Stimulated activated CD4-positive, alpha-beta T cell treated with anti-CD3 and anti-CD28 coated beads, Interleukin-2, amount 100 ng/mL, for 4 hours (primary cell): ENCODE results near the gene SCN4B.

ENCODE experiments used
- DNase-seq: peaks from one replicate; pipeline ENCODE4 v3.0.0-alpha.2; 2020; ENCODE audit warnings: low read depth

Gene SCN4B

DNA sequence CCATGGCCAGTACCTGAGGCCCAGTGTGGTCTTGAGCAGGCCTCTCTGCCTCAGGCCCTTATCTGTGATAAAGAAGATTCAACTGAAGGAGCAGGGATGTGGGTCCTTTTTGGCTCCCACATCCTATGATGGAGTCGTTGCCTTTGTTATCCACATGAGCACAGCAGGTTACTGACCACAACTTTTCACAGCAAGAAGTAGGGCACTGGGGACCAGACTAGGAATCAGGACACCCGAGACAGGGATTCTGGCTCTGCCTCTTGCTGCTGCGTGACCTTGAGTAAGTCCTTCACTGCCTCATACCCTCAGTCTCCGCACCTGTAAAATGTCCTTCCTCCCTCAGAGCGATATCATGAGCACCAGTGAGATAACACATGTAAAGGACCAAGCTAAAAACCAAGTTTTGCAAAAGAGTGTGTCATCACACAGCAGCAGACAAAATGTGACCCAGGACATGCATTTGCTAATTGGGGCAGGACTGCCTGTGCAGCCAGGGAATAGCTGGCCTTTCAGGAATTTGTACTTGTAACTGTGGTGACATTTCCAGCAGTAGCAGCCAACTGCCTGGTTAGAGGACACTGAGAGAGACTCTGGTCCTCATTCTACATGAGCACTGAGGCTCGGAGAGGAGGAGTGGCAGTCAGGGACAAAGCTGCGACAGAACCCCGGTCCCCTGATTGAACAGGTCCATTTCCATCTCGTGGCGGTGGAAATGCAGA, 52.6 kb downstream of the SCN4B start:
- DNase-seq, result no peak

DNA sequence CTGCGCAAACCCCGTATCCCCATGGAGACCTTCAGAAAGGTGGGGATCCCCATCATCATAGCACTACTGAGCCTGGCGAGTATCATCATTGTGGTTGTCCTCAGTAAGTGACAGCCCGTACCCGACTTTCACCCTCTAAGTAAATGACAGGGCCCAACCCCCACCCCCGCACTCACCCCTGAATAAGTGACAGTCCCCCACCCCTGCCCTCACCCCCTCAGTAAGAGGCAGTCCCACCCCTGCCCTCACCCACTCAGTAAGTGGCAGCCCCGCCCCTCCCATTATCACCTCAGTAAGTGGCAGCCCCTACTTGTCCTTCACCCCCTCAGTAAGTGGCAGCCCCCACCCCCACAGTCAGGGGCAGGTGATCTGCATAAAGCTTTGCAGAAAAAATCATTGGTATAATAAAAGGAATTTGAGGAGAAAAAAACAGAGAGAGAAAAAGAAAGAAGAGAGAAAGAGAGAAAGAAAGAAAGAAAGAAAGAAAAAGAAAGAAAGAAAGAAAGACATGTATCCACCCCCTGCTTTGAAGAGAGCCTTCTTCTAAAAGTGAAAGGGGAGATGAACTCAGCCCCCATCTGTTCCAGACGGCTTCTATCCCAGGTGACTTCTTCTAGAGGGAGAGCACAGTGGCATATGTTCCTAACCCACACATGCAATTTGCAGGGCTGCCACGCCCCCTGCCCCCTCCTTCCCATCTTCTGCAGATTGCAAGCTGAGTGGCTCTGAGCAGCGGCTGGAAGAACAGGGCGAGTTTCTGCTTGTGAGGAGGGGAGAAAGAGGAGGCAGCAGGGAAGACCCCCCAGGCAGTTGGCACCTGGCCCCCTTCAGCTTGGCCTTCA, 53.4 kb downstream of the SCN4B start:
- DNase-seq, result no peak

DNA sequence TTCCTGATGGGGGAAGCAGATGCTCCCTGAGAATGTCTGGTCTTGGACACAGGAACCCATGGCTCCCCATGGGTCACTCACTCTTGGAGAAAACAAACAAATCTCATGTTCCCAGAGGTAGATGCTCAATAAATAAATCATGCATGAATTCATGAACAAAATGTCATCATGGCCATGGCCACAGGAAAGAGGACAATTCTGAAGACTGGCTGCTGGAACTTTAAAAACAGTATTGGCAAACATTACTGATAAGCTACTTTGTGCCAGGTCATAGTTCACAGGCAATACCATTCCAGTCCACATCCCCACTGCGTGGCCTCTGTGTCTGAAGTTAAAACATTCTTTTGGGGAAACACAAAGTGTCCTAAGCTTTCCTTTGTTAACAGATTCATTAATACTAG, 56.7 kb downstream of the SCN4B start:
- DNase-seq, result no peak

DNA sequence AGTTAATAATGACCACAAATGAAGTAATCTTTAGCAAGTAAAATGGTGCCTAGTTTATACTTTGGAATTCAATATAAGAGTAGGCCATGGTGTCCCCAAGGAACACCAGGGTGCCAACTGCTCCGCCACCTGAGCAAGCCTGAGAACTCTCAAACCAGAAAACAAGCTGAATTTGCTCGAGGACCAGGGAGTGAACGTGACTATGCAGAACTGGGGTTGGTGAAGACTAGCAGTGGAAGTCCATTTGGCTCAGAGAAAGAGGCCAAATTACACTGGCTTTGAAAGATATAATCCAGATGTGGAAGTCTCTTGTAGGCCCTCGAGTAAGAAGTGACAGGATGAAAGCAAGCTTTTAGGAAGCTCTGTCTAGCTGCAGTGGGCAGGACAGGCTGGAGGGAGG, 57.1 kb downstream of the SCN4B start:
- DNase-seq, result no peak

DNA sequence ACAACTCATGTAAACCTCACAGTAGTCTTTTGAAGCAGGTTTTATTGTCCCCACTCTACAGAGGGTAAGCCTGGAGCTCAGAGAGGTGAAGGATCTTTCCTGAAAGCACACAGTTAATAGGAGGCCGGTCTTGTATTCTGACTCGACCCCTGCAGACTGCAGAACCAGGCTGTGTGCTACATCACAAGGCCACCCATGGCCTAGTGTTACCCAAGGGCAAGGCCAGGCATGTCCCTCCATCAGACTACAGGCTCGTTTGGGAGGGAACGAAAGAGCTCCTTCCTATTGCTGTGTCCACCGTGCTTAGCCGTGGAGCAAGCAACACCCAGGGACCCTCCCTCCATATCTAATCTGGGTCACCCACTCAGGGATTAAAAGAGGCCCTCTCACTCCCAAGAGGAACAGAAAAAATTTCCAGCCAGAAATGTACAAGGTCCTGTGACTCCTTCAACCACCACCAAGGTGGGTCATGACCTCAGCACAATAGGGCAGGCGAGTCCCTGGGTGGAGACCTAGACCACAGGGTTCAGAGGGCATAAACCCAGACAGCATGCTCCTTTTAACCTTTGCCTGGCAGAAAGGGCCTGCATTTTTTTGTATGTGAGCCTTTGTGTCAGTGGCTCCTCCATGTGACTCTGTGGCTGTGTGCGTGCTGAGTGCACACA, 59.6 kb downstream of the SCN4B start:
- DNase-seq, result no peak

DNA sequence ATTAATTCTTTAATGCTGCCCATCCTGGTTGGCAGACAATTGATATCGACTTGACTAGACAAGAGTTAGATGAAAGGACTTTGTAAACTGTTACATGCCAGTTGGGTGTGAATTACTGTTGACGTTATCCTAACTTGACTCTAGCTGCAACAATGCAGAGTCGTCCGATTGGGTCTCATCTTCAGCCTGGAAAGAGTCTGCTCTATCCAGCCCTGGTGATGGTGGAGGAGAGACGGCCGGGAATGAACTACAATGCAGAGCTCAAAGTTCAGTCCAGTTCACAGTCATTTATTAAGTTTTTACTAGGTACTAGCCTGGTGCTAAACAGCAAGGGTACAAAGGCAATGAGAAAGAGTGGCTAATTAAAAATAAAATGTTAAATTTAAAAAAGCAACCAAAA, 60.9 kb downstream of the SCN4B start:
- DNase-seq, result no peak

DNA sequence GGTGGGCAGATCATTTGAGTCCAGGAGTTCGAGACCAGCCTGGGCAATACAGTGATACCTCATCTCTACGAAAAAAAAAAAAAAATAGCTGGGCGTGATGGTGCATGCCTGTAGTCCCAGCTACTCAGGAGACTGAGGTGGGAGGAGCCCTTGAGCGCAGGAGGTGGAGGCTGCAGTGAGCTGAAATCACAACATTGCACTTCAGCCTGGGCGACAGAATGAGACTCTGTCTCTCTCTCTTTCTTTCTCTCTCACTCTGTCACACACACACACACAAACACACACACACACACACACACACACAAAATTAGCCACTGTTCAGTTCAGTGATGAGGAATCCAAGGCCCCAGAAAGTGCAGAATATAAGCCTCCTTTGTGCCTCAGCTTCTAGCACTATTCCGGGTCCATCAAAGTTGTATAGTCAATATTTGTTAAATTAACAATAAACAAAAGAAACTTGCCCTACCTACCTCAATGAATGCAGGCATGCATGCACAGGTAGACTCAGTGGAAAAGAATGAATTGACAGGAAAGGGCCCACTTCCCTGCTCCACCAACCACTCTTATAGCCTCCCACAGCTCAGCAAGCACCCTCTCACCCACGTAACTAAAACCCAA, 62.0 kb downstream of the SCN4B start:
- no peak for DNase-seq

DNA sequence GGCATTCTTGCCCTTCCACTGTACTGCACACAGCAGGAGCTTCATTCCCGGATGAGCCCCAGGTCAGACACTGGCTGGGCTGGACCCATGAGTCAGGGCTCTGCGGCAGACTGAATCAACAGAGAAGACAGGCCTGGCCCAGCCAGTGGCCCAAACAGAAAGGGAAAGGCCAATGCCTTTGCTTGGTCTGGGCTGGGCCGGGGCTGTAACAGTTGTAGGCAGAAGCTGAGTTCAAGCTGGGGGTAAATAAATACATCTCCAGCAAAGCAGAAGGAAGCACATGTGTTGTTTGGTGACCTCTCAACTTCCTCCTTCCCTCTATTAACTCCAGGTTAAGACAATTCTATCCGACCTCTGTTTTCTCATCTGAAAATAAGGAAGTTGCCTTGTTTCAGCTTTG, 64.1 kb downstream of the SCN4B start:
- no peak for DNase-seq

DNA sequence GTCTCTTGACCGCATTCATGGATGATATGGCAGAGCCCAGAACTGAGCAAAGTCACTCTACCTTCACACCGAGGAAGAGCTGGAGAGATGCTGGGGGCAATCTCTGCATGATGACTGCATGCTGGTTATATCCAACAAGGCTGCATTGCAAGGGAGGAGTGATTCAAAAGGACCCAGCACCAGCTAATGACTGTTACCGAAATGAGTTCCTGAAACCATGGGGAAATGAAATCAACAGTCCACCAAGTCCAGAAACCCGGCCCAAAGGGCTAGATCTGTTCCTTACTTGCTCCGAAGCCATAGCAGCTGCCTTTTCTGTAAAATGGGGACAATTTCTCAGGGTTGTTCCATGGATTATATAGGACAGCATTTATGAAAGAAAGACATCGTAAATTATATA, 64.7 kb downstream of the SCN4B start:
- DNase-seq, result no peak

DNA sequence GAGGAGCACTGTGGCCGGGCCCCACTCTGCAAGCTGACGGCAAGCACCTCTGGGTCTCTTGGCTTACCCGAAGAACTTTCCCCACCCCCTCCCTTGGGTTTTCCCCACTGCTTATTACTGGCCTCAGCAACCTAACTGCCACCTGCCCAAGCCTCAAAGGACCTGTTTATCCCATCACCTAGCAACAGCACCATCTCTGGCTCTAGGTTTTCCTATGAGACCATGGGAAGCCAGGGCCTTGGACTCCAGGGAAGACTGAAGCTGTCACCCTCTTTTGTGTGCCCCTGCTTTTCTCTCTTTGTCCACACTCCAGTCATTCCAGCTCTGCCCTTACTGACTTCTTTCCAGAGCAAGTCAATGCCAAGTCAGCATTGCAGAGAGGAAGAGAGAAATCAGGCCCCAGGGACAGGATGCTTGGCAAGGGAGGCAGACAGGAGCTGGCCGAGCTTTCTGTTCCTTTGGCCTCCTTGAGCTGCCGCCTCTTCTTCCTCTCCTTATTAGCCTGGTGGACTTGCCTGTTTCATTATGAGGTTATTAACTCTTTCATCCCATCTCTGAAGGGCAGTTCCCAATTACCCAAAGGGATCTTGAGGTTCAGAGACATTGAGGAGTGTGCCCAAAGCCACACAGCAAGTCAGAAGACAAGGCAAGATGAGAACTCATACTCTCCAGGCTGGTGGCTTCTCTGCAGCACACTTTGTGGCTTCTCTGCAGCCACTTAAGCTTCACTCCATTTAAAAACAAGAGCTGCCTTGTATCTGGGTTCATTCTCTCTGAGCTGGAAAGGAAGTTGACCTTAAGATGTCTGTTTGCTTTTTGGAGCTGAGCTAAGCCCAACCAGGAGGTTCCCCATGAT, 65.5 kb downstream of the SCN4B start, which contains the start of gene SMIM35:
SMIM35 (minus strand) TSS at position 51 of the 856 bp plus-strand sequence. CDS start 206 bp downstream, outside the sequence.
- no peak for DNase-seq

DNA sequence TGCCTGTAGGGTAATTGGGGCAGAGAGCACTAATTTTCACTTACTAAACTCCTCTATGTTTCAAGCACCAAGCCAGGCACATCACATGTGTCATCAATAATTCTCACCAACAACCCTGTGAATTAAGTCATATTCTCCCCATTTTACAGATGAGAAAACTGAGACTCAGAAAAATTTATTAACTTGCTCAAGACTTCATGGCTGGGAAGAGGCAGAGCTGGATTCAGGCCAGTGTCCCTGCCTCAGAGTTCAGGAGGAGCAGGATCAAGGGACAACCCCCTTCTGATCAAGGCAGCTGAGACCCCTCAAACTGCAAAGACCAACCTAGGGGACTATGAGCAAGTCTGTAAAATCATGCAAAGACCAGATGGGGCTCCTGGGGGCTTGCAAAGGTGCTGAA, 68.0 kb downstream of the SCN4B start:
- no peak for DNase-seq

DNA sequence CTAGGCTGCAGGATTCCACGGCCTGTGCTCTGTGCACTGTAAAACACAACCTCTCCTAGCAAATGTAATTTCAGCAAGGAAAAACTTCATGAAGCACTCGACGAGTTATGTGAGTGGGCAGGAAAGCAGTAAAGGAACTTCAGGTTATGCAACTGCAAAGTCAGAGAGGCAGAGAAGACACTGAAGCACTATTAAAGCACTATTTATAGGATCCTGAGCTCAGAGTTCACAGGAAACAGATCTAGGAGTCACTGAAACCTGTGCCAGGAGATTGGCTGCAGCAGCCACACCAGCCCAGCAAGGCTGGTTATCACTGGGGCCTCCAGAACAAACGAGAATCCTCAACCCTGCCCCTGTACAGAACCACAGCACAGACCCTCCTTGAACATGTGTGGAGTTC, 68.4 kb downstream of the SCN4B start:
- DNase-seq, result no peak
